NB4 (cell line): Measurements from ENCODE around the gene PCCA.

ENCODE experiments used
- DNase-seq: peaks from one replicate; pipeline ENCODE4 v3.0.0; 2010; ENCODE audit warnings: low read depth
- H3K4me3 ChIP-seq: one replicate; pipeline ENCODE4 v1.5.1; 2011; ENCODE audit warnings: mild to moderate bottlenecking, low read depth, low read length, moderate library complexity
- MAX ChIP-seq: IDR thresholded peaks from 2 replicates; pipeline ENCODE4 v1.6.1; 2011; ENCODE audit warnings: low read depth, low read length
- MYC ChIP-seq: IDR thresholded peaks from 2 replicates; pipeline ENCODE4 v1.6.1; 2011; ENCODE audit warnings: low read depth, low read length
- POLR2A ChIP-seq: IDR thresholded peaks from 2 replicates; pipeline ENCODE4 v1.6.1; 2011; ENCODE audit warnings: mild to moderate bottlenecking; ENCODE audit not compliant: insufficient read length; ENCODE audit errors: extremely low read depth
- TF ChIP-seq, protein P1 (sequence below): IDR thresholded peaks from one replicate; pipeline ENCODE4 v1.5.1; 2012; ENCODE audit warnings: low read depth, low read length

The PCCA gene

GRCh38 chr13:100460791-100461190, 371.9 kb downstream of the PCCA start:
- DNase-seq: no peak
- H3K4me3 ChIP-seq: no peak overlapping the region
- TF ChIP-seq MYC: no peak
- no peak for TF ChIP-seq POLR2A
- TF ChIP-seq MAX: no peak
- TF ChIP-seq, protein P1, sequence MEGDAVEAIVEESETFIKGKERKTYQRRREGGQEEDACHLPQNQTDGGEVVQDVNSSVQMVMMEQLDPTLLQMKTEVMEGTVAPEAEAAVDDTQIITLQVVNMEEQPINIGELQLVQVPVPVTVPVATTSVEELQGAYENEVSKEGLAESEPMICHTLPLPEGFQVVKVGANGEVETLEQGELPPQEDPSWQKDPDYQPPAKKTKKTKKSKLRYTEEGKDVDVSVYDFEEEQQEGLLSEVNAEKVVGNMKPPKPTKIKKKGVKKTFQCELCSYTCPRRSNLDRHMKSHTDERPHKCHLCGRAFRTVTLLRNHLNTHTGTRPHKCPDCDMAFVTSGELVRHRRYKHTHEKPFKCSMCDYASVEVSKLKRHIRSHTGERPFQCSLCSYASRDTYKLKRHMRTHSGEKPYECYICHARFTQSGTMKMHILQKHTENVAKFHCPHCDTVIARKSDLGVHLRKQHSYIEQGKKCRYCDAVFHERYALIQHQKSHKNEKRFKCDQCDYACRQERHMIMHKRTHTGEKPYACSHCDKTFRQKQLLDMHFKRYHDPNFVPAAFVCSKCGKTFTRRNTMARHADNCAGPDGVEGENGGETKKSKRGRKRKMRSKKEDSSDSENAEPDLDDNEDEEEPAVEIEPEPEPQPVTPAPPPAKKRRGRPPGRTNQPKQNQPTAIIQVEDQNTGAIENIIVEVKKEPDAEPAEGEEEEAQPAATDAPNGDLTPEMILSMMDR: no peak

DNA sequence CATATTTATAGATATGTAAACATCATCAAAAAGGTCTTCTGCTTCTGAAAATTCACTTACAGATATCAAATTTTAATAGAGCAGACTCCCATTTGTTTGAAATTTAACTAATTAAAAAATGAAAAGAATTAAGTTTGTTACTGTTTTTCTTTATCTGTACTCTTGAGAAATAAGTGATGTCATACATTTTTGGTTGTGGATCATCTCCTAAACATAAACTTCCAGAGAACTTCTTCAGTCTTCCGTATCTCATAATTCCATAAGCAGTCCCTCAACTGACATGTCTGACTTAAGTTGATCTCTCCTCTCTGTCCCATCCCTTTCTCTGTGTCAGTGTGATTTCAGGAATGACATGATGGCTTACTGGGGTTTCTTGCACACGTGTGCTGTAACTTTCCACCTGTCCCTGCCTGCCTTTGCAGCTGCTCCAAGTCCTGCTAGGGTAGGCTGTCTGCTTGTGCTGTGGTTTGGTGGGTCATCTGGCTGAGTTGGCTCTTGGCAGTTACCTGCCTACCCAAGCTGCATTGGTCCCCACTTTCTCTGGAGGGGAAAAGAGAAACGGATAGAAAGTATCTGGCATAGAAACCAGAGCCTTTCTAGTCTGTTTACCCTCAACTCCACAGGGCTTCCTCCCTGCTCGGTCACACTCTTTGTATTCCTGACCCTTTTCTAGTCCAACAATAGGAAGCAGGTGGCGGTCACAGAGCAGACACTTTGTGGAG, 372.6 kb downstream of the PCCA start:
- TF ChIP-seq MYC (no peak), MAX (no peak), POLR2A (no peak)
- TF ChIP-seq, protein P1: no peak
- DNase-seq: no peak
- no peak overlapping the region for H3K4me3 ChIP-seq

DNA sequence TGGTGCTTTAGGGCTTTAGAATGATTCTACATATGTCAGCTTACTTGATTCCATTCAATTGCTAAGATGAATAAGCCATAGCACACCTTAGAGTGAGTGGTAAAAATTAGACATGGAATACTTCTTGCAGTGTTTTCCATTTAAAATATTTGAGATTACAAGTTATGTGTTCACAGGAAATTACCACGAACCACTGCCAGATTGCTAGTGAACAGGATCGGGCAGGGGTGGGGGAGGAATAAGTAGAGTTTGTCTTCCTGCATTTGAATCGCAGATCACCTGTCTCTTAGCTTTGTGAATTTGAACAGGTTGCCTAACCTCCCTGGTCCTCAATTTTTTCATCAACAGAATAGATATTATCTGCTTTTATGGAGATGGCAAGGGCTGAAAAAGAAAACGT, 375.1 kb downstream of the PCCA start:
- no peak for DNase-seq
- H3K4me3 ChIP-seq: no peak overlapping the region
- no peak for TF ChIP-seq MYC

- no peak overlapping the region for H3K4me3 ChIP-seq
- no peak for DNase-seq
- TF ChIP-seq, protein P1: no peak
- TF ChIP-seq MAX: no peak
- no peak for TF ChIP-seq MYC
- TF ChIP-seq POLR2A: no peak
These were observed 376.7 kb downstream of the PCCA start for GRCh38 chr13:100465558-100465957.

- DNase-seq: no peak
- TF ChIP-seq MYC (no peak), POLR2A (no peak), MAX (no peak)
- TF ChIP-seq, protein P1: no peak
- no peak overlapping the region for H3K4me3 ChIP-seq
These were observed 382.1 kb downstream of the PCCA start for GRCh38 chr13:100470866-100471505.

DNA sequence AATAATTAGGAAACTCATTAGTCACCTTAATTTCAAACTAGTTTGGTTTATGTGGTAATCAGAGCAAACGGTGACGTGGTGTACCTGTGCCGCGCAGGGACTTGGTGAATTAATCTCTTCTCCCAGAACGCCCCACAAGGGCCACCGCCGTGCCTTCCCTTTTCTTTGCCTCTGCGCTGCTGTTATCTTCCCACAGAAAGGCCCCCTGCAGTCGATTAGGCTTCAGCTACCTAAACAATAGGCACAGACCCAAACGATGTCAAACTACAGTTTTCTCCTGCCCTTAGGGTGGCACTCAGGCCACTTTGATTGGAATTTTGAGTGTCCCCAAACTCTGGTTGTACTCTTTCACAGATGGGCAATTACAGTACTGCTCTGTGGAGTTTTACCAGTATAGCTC, 384.2 kb downstream of the PCCA start:
- no peak for DNase-seq
- no peak for TF ChIP-seq MYC
- TF ChIP-seq POLR2A: no peak
- no peak for TF ChIP-seq MAX
- TF ChIP-seq, protein P1: no peak

More for the DNA sequence above, 384.2 kb downstream of the PCCA start:
- no peak overlapping the region for H3K4me3 ChIP-seq
